Retina (tissue), 1 donor: ENCODE results near the gene ZFYVE28.
A peak's percentile ranks its signal among the peaks of the same experiment; 100 is the strongest.

ENCODE experiments used
- DNase-seq: peaks from one replicate; pipeline ENCODE4 v3.0.0-alpha.2; 2016

ZFYVE28 gene

DNA sequence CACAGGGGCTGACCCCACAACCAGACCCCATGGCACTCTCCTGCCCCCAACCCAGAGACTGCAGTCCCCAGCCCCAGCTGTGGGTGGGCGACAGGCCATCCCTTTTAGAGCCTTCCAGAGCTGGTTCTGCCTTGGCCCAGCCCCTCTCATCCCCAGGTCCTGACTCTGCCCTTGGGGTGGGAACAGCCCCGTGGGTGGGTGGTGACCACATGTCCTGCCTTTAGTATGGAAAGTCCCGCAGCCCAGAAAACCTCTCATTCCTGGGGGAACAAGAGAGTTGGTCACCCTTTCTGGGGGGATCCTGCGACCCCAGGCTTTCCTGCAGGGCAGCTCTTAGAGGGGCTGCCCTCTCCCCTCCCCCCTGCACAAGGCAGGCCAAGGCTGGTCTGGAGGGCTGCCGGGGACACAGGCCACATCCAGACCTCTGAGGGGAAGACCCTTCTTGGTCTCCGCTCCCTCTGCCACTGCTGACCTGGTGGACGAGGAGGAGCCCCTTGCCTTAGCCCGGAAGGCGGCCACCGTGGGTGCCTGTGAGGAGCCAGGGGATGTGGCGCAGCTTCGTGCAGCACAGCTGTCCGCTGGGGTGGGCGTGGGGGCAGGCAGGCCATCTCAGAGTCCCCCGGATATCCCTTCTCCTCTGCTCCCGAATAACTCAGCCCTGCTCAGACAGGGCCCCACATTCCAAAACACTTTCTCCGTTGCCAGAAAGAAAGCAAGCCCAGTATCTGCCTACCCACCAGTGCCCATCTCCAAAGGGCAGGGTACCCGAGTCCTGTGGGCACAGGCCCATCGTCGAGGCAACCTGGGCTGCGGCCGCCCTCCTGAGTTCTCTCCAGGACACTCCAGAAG is 149.9 kb downstream of the ZFYVE28 start:
- DNase-seq = no peak

DNA sequence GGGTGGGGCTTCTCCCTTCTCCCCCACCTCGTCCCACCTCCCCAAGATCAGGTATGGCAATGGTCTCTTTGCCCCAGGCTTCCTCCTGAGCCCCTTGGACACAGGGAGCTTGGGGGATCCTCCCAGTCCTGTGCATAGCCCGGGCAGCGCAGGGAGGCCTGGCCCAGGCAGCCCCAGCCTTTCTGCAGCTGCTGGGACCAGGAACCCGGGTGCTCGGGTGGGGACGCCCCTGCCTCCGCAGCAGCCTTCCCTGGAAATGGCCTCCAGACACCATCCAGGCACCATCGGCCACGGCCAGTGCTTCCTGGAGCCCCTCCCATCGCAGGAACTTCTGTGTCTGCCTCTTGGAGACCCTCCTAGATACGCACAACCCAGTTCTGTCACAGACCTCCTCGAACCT is 150.6 kb downstream of the ZFYVE28 start:
- DNase-seq = no peak

DNA sequence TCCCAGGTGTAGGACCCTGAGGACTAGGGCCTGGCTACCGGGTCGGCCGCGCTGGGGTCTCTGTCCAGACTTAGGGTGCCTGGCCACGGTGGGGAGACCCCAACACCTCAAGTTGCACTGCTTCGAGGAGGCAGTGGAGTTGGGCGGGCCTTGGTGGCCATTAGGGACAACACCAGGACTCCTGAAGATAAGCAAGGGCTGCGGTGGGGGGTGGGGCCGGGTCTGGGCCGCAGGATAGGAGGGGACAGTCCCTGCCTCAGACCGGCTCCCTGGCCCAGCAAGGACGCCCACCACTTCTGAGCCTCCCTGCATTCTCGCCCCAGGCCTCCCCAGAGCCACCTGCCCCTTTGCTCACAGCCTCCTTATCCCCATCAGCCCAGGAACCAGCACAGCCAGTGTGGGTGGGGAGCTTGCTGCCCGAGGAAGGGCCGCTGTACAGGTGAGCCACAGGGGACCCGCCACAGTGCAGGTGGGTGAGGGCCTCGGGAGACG is 151.1 kb downstream of the ZFYVE28 start:
- no peak for DNase-seq

DNA sequence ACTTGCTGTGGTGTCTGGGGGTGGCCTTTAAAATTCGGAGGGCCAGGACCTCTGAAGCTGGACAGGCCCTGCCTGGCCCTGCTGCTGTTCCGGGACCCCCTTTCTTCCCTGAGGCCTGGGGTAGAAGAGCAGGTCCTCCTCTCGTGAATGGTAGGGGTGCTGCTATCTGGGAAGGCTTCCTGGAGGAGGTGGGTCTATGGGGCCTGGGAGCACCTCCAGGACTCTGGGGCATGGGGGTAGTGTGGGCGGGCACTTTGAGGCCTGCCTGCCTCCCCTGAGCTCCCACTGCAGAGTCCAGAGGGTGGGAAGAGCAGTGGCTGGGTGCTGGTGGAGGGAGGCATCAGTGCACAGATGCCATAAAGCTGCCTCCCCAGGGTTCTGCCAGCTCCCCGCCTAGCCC is 151.6 kb downstream of the ZFYVE28 start:
- DNase-seq = no peak

DNA sequence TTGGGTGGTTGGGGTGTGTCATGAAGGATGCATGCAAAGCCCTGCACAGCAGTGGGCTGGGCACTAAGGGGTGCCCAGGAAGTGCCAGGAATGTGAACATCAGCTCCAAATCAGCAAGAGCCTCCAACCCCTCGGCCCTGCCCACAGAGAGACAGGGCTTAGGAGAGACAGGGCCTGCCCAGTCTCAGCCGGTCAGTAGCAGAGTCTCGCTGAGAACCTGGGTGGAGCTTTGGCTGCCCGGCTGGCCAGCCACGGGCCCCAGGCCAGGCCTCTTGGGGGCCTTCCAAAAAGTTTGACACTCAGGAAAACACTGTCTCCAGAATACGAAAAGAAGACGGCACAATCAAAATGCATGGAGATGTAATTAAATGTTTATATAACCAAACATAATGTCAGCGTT is 152.3 kb downstream of the ZFYVE28 start:
- no peak for DNase-seq

DNA sequence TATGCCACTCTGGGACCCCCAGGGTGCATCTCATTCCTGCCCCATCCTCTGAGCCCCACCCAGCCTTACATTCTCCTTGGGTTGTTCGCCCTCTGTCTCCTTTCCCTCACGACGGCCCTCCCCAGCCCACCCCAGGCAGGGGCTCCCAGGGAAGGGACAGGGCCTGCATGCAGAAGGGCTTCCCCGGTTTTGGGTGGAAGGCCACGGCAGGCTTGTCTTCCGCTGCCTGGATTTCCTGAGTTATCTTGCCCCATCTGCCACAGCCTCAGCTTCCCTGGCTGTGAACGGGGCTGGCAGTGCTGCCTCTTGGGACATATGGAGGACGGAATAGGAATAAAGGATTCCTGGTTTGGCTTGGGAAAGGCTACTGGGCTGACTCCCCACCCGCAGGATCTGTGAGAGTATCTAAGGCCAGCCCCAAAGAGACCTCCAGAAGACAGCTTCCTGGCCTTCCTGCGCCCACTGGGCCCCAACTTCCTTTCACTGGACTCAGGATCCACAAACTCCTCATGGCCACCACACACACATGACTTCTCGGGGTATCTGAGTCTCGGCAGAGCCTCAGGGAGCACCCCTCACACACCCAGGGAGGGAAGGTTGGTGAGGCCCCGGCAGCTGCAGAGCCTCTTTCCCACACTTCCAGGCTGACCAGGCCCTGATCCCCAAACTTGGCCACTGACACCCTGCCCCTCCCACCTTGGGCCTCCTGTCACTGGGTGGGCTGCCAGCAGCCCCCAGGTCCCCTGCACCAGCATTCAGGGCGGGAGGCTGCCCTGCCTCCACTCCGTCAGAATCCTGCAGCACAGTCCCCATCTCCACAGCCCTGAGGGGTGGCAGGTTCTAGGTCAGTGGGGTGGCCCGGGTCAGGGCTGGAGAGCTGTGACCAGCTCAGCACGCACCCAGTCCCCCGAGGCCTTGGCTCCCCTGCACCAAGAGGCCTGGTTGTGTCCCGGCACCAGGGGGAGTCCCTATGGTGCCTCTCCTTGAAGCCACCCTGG is 153.0 kb downstream of the ZFYVE28 start:
- no peak for DNase-seq

DNA sequence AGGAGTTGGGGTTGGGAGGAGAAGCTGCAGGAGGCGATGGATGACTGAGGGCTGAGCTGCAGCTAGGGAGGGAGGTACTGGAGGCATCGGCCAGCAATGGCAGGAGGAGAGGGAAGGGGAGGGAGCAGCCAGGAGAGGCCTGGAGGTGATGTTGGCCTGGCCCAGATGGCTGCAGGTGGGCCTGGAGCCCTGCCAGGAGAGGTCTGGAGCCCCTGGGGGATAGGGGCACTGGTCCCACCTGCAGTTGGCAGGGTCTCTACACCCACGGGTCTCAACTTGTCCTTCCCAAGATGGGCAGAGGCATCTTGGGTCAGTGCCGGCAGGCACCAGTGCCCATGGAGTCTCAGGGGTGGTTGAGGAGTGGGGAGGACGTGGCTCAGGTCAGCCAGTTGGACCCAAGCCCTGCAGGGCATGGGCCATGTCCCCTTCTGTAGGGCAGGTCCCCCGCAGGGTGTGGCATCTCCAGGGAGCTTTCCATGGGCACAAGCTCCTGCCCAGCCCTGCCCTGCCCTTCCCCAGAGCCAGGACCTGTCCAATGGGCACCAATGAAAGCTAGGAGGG is 153.9 kb downstream of the ZFYVE28 start:
- DNase-seq = no peak

DNA sequence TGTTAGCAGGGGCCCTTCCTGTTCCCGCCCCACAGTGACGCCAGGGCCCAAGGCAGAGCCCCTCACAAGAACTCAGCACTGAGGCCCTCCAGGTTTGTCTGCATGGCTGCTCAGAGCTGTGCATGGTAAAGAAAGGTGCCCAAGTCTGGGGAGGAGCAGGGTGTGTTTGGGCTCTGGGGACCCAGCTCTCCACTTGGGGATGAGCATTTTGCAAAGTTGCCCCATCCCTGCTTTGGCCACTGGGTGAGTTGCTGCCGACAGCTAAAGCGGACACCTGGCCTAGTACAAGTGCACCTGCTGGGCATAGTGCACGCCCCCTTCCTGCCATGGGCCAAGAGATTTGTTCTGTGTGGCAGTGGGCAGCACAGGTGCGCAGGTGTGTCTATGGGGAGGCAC is 154.5 kb downstream of the ZFYVE28 start:
- no peak for DNase-seq

DNA sequence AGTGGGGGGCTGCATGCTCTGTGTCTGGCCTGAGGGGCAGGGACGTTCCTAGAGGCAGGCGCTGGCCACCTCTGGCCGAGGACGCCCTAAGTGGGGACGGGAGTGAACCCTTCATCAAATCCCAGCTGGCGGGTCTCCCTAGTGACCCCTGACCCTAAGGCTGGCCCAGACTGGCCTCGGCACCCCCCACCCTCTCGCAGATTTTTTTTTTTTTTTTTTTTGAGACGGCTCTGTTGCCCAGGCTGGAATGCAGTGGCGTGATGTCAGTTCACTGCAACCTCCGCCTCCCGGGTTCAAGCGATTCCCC is 155.5 kb downstream of the ZFYVE28 start:
- DNase-seq = no peak

DNA sequence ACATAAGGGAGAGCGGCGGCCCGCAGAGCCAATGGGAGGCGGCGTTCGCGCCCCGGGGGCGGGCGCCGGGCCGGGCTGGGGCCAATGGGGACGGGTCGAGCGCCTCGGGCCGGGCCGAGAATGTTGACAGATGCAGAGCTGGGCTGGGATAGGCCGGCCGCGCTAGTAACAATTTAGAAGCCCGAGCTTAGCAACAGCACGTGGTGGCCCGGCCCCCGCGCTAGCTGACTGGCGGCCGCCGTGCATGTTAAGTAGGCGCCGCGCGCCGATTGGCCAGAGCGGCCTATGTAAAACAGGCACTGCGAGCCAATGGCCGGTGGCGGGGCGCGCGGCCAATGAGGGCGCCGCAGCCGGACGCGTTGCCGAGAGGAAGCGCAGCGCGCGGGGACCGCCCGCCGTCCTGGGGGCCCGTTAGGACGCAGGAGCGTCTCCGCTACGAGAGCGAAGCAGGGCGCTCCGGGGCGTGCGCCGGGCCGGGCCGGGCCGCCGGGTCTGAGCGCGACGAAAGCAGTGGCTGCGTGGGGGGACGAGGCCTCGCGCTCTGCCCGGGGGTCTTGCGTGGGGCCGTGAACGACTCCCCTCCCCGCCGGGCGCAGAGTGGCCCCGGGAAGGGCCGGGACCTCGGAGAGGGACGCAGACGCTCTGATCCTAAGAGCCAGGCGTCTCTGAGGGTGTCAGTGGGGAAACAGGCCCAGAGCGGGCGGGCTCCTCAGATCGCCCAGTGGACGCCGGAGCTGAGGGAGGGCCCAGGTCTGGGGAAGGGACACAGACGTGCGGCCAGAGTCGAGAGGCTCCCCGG is 156.1 kb downstream of the ZFYVE28 start:
- DNase-seq = peak; percentile 99

DNA sequence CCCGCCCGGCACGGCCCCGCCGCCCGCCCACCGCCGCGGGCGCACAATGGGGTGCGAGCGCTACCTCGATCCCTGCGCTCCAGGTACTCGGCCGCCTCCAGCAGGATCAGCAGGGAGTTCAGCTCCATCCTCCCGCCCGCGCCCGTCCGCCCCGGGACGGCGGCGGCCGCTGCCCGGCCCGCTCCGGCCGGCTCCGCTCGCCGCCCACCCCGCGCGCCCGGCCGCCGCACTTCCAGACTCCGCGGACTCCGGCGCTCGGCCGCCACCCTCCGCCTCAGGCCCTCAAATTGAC is 156.6 kb downstream of the ZFYVE28 start, which contains the start of gene MXD4:
Gene MXD4, minus strand, starts transcription at position 257 of the 292 bp plus-strand sequence. Its CDS starts 129 bp downstream, at position 128.
- DNase-seq = no peak

DNA sequence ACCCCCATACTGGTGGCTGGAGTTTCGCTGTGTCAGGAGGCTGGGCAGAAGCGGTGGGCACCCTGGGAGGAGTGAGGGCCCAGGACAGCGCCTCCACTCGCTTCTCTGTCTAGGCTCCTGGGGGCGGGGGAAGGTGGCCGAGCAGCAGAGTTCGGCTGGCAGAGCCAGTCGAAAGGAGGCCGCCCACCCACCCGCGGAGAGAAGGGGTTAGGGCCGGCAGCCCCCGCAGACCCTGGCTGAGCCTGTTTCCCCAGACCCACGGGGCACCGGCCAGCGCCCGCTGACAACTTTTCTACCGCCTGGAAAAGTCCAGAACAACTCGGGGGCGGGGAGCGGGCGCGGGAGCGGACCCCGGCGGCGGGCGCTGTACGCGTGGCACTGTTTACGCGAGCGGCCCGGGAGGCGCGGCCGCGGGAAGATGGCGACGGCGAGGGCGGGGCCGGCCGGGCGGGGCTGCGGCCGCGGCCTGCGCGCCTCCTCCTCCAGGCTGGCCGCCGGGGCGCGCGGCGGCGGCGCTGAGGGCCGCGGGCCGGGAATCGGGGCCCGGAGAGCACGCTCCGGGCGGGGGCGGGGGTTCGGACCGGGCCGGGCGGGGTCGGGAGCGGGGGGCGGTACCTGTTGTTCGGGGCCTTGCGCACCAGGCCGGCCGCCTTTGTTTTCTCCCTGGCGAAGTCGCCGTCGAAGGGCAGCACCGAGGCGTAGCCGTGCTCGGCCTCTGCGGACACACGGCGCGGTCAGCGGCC is 157.2 kb downstream of the ZFYVE28 start:
- peak; percentile 52 for DNase-seq

DNA sequence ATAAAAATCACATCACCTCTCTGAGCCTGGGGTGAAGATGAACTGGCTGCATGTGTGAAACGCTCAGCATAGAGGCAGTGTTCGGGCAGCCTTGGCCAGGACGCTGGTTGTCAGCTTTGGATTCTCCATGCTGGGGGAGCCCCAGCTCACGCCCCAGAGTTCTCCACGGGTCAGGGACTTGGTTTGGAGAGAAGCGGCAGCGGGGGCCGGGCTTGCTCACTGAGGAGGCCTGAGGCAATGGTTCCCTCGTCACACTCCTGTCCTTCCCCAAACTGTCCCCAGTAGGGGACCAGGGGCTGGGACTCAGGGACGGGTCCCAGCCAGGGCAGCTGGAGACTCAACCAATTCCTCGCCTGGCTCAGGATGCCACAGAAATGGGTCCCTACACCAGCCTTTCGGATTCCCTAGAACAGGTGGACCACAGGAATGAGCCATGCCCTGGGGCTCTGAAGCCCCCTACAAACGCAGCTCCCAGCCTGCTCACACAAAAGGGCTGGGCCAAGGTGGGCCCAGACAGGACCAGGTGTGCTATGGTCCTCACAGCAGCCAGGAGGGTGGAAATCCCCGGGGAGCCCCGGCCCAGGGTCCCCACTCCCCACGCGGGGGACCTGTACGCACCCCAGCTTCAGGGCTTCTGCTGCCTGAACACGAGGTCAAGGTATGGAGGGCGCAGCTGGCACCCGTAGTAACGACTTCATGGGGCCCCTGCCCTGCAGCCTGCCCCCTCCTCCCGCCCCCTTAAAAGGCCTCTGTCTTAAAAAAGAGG is 157.9 kb downstream of the ZFYVE28 start:
- DNase-seq = no peak

DNA sequence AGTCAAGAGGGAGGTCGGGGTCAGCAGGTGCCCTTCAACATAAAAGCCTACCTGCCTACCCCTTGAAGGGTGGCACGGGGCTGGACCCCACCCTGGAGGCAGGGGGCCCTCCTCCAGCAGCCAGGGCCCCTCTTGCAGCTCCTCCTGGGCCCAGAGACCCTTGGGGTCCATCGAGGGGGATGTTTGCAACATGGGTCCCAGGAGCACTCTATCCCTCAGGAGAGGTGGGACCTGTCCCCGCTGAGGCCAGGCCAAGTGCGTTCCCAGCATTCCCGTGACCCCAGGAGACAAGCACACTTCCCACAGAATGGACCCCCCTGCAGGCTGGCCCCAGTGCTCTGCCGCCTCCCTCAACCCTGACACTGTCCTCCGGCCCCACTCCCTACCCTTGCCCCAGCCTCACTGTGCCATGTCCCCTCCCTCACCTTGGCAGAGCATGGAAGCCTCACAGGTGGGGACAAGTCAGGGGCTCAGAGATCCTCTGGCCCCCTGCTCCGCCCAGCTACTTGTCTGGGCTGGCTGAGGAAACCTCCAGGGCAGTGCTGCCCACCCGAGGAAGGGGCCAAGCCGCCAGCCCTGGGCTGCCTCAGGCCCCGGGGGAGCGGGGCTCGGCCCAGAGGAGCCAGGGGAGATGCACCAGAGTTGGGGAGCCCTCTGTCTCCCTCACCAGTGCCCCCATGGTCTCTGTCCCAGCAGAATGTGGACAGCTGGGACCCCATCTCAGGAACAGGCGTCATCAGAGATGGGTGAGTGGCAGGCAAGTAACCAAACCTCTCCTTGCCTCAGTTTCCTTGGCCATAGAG is 158.7 kb downstream of the ZFYVE28 start:
- no peak for DNase-seq

DNA sequence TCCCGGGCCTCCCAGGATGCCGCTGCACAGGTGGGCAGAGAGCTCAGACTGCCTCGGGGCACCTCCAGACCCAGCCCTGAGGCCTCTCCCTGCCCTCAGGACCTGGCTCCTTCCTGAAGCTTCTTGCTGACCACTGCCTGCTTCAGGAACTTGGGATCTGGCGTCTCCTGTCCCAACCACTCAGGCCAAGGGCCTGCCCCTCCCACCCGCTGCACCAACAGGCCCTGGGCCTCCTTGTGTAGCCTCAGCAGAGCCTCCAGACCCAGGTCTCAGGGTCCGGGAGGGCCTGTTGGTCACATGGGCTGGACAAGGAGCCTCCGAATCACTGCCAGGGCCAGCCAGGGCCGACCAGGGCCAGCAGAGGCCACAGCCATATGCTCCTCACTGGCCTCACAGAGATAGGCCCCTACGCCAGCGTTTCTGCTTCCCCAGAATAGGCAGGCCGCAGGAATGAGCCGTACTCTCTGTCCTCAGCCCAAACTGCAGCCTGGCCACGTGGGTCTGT is 159.4 kb downstream of the ZFYVE28 start:
- DNase-seq = no peak

DNA sequence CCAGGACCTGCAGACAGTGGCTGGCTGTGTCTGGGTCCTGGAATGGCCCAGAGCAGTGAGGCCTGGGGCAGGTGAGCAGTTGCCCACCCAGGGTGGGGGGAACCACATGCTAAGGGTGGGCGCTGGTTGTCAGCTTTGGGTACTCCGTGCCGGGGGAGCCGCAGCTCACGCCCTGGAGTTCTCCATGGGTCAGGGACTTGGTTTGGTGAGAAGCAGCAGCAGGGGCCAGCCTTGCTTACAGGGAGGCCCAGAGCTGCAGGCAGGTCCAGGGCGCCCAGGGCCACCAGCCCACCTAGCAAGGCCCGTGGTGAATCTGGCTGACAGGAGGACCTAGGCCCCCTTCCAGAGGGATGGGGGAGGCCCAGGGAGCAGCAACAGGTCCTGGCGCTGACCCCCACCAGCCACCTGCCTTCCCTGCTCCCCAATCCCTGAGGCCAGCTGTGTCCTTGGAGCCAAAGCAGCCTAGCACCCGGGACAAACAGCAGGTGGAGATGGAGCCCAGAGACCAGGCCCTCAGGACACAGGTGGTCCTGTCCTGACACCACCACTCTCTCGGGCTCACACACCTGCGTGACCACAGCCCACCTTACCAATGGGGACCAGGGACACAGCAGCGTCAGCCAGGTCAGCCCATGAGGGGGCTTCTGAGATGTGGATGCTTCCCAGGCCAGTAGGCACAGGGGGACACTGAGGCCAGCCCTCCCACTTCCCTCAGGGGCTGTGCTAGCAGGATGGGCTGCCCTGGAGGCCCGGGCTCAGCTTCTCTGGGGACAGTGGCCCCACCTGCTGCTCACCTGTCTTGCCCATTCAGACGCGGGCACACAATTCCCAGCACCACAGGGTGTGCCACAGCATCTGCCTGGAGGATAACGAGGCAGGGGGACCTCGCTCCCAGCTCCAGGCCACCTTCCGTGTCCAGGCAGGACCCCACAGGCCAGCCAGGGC is 160.1 kb downstream of the ZFYVE28 start:
- no peak for DNase-seq

DNA sequence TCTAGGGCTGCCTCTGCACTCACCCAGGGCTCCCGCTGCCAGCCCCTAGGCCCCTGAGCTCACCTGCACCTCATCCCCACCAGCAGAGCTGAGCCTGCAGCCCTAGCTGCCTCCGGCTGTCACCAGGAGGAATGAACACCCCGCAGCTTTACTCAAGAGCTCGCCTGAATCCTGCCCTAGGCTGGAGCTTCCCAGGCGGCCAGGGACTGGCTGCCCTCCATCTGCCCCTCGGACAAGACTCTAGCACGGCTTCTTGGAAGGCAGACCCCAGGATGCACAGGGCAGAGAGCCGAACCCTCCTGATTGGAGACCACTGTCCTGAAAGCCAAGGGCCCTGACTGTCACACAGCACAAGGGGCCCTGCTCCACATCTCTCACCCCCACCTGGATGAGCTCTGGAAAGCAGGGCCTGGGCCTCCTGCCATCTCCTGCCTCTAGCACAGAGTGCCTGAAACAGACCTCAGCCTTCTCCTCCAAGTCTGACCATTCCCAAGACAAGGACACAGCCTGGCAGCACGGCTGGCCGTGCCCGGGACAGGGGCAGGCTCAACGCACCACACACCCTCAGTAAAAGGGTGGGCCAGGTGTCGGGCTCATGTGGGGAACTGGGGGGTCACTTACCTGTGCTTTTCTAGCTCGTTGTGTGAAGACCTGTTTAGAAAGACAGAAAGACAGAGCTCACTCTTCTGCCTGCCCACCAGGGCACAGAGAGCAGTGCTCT is 160.9 kb downstream of the ZFYVE28 start:
- DNase-seq = no peak

DNA sequence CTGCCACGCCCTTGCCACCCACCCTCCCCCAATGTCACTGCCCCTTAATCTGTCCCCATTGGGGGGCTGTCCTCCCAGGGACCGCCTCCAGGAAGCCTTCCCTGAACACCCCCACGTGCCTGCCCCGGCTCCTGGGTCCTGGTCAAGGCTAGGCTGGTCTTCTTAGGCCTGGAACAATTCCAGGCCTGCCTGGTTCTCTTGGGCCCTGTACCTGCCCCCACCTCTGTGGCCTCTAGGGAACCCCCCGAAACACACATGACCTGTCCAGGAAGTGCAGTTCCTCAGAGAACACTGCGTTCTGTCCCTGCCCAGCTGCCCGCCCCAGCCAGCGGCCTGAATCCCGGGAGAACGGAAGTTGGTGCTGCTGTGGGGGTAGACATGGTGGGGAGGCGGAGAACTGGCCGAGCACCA is 161.7 kb downstream of the ZFYVE28 start:
- DNase-seq = no peak
